Spleen (tissue), 7 donors: Measurements from ENCODE around the gene LGALS12.

Experiments used
- POLR2A ChIP-seq, 3 donors: fragments of 450-650 bp; IDR thresholded peaks; one replicate each; pipeline ENCODE4 v1.5.1; 2017; ENCODE audit warnings: antibody characterized with exemption in 3 of 3, mild to moderate bottlenecking in 1 of 3
- POLR2AphosphoS5 ChIP-seq, 3 donors: sonication (generic); formaldehyde crosslinking; IDR thresholded peaks; one replicate each; pipeline ENCODE4 v1.5.1; 2017; ENCODE audit warnings: antibody characterized with exemption in 3 of 3
- TF ChIP-seq, protein P1 (sequence below), 11 experiments: fragments of 200-600 bp in 7 of 11; fragments of 450-650 bp in 4 of 11; sonication (generic) in 4 of 11; IDR thresholded peaks in 8 of 11; conservative IDR thresholded peaks in 3 of 11; 1 replicate in 7 of 11; 2 replicates in 4 of 11; pipeline versions ENCODE4 v1.4.0 to v1.8.0; 2016 to 2021; ENCODE audit warnings: antibody characterized with exemption in 11 of 11, inconsistent platforms in 4 of 11, mild to moderate bottlenecking in 1 of 11
- donor health status: DM: no; HTN: no; CAD: no; lungs with moderate emphysema.
- donor health status: DM: no; HTN: no; CAD: no.
- donor health status: DM: no; HTN: no; CAD: no.

GRCh38 chr11:63520606-63521170 is 14.8 kb downstream of the LGALS12 start:
- TF ChIP-seq POLR2A (IDR thresholded peaks at IDR 0.05) (no peak), POLR2AphosphoS5 (IDR thresholded peaks at IDR 0.05) (no peak)
- TF ChIP-seq, protein P1, sequence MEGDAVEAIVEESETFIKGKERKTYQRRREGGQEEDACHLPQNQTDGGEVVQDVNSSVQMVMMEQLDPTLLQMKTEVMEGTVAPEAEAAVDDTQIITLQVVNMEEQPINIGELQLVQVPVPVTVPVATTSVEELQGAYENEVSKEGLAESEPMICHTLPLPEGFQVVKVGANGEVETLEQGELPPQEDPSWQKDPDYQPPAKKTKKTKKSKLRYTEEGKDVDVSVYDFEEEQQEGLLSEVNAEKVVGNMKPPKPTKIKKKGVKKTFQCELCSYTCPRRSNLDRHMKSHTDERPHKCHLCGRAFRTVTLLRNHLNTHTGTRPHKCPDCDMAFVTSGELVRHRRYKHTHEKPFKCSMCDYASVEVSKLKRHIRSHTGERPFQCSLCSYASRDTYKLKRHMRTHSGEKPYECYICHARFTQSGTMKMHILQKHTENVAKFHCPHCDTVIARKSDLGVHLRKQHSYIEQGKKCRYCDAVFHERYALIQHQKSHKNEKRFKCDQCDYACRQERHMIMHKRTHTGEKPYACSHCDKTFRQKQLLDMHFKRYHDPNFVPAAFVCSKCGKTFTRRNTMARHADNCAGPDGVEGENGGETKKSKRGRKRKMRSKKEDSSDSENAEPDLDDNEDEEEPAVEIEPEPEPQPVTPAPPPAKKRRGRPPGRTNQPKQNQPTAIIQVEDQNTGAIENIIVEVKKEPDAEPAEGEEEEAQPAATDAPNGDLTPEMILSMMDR (IDR thresholded peaks at IDR 0.05 in 8 of 11, conservative IDR thresholded peaks at IDR 0.05 in 3 of 11), result no peak
